ENCODE data around the gene ZNF408.
"Not testable (repeated sequence)": the region's sequence is repeated elsewhere in the genome, so short reads cannot be mapped to it uniquely, and the experiment has no call there.

The ZNF408 gene

DNA sequence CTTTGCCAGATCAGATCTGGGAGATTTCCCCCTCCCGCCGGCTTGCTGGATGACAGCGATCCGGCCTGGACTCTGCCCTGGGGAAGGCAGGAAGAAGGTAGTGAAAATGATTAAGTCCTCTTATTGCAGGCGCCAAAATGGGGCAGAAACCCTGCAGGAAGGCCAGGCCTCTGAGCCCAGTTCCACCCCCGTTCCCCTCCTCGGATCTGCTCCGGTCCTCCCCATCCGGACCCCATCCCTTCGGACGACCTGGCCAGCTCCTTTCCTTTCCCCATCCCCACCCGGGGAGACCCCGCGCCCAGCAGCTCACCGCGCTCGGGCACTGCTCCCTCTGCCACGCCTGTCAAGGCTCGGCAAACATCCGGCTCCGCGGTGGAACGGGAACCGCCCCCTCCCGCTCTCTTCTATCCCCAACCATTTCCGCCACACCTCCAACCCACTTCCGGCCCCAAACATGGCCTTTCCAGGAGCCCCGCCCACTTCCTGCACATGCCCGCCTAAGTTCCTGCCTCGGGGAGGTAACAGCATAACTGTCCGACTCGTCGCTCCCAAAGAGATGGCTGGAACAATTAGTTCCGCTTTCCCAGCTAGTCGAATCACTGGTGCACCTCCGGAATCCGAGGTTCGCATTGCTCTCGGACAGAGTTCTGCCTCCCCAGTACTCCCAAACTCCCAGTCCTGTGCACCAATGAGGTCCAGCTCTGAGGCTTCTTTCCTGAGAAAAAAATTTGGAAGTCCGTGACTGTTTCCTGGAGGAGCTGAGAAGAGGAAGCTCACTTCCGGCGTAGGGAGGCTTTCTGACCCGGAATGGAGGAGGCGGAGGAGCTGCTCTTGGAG lies at the start of gene ZNF408, which contains the start of gene ARHGAP1:
TSS of gene ZNF408 (plus strand) at position 791 of the 837 bp plus-strand sequence. CDS start at position 808, 17 bp downstream.
TSS of gene ARHGAP1 (minus strand) at position 379 of the 837 bp plus-strand sequence. CDS start 4,512 bp downstream, outside the sequence.
- peak; percentile 99 for DNase-seq (ENCODE audit: low read depth)

DNA sequence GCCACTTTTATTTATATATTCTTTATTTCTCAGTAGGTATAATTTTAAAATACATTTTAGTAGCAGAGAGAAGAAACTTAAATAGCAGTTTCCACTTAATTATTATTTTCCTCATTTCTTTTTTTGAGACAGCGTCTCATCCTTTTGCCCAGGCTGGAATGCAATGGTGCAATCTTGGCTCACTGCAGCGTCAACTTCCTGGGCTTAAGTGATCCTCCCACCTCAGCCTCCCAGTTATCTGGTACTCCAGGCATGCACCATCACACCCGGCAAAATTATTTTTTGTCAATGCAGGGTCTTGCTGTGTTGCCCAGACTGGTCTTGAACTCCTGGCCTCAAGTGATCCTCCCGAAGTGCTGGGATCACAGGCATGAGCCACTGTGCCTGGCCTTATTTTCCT lies 45.2 kb upstream of the ZNF408 start:
- DNase-seq (ENCODE audit: low read depth), result no peak

DNA sequence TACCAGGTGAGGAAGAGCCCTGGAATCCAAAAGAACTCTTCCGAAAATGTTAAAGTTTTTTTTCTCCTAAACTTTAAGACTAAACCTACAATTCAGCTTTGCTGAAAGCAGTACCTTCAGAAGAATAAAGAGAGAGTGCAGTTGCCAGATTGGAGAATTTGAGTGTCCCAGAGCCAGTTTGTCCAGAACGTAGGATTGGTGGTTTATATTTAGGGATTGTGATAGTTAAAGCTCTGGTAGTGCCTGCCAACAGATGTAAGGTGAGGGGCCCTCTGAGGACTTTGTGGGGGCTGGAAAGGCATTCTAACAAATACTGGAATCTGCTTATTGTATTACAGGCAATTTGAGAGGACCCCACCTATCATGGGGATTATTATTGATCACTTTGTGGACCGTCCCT lies 43.6 kb upstream of the ZNF408 start:
- no peak for DNase-seq (ENCODE audit: low read depth)

DNA sequence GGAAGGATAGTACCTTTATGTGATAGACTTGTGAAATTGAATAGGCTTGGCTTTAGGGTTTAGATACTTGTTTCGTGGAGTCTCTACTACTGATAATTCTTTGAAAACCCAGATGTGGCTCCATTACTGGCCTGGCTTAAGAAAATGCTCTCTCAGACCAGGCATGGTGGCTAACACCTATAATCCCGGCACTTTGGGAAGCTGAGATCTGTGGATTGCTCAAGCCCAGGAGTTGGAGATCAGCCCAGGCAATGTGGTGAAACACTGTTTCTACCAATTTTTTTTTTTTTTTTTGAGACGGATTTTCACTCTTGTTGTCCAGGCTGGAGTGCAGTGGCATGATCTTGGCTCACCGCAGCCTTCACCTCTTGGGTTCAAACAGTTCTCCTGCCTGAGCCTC lies 42.6 kb upstream of the ZNF408 start:
- DNase-seq (ENCODE audit: low read depth), result no peak

DNA sequence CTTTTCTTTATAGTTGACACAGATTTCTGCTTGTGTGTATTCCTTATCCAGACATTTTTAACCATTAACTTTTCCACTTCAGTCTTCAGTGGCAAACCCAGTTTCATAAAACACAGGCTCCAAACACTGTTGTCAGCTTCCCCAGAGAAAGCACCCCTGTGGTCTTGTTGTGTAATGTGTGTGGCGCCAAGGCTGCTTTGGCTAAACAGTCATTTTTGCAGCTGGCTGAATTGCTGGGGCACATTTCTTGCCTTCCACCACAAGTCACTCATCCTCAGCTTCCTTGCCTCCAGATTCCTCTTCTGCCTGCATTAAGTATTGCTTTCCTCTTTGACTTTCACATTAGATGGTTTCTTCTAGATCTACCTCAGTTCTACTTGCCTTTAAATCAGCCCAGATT lies 40.9 kb upstream of the ZNF408 start:
- DNase-seq (ENCODE audit: low read depth), result no peak

DNA sequence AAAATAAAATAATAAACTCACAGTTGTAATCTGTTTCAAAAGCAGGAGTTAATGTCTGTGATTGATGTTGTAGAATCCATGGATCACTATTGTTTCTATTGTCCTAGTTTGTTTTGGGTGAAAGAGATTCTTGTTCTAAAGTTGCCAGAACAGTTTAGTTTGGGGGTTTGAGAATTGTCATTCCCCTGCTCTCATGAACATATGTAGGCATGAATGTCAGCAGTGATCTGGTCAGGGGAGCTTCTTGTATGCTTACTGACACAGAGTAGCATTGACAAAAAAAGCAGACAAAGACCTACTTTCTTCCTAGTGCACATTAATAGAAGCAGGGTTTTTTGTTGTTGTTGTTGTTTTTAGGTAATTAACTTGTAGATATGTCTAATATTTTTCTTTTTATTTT lies 39.0 kb upstream of the ZNF408 start:
- DNase-seq (ENCODE audit: low read depth), result no peak

DNA sequence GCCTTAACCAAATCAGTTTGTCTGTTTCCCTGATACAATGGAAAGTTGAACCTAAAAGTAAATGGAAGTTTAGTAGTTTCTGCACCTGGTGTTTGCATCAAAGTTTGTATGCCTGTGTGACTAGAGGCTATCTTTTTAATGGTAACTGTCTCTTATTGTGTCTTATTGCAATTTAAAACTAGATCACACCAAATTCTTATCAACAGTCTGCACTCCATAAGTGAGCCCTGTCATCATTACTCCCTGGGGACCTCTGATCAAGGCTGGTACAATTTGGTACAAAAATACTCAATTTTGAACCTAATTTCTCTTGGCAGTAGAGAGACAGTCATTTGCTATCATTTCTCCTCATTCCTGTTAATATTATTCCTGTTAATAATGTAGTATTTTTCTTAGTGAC lies 38.5 kb upstream of the ZNF408 start:
- no peak for DNase-seq (ENCODE audit: low read depth)

DNA sequence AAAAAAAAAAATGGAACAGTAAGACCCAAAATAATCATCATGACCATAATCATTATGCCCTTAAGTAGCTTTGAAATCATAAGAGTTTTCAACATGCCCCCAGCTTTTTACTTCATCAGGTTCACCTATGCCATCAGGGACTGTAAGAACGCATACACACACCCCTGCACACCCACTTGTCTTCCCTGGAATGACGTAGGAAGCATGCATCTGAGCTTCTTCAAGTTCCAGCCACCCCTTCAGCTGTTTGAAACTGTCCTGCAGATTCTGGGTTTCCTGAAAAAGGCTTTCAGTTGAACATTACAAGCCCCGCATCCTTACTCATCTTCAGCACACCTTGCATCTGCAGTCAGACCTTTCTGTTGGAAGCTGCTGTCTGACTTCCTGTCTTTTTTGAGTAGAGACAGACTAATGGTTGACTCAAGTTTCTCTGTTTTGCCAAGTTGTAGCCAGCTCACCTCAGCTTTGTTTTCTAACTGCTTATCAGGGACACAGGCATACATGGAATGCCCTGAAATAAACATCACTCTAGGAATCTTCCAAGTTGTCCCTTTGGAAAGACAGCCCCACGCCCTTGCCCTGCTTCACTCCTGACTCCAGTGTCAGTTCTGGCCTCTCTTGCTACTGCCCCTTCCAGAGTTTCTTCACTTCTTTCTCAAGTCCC lies 37.4 kb upstream of the ZNF408 start:
- no peak for DNase-seq (ENCODE audit: low read depth)

DNA sequence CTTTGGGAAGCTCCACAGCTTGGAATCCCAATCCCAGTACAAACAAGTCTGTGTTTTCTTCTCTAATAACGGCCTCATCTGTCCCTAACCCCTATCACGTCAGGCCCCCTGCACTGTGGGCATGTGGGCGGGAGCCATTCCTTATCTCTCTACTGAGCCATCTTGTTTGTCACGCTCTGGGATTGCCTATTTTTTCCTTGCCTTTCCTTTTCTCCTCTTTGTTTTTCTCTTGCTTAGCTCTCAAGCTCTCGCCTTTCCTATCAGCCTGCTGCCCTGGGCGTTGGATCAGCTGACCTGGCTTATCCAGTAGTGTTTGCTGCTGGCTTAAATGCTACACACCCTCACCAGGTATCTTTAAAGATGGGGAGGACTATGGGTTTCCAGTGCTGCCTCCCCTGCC lies 36.2 kb upstream of the ZNF408 start:
- no peak for DNase-seq (ENCODE audit: low read depth)

DNA sequence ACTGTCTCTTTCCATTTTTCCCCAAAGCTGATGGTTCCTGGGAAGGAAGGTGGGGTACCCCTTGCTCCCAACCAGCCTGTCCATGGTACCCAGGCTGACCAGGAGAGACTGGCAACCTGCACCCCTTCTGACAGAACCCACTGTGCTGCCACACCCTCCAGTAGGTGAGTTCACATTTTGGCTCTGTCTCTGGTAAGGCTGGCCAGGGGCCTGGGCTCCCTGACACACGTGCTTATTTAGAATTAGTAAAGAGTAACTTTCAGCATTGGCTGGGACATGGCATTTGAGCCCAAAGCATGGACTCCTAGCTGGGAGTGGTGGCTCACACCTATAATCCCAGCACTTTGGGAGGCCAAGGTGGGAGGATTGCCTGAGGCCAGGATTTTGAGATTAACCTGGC lies 35.5 kb upstream of the ZNF408 start:
- no peak for DNase-seq (ENCODE audit: low read depth)

DNA sequence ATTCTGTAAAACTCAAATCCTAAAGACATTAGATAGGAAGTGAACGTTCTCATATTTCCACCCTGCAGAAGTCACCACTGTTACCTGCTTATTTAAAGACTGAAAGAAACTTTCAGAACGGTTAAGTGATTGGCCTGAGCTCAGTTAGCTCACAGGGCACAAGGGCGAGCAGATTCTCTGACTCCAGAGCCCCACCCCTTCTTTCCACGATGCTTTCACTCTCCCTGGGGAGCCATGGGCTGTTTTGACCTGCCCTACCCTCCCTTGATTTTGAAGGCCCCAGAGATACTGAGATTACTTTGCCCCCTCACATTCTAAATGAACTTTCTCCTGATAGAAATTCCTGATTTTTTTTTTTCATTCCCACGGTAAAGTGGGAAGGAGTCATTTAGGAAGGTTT lies 34.3 kb upstream of the ZNF408 start:
- no peak for DNase-seq (ENCODE audit: low read depth)

DNA sequence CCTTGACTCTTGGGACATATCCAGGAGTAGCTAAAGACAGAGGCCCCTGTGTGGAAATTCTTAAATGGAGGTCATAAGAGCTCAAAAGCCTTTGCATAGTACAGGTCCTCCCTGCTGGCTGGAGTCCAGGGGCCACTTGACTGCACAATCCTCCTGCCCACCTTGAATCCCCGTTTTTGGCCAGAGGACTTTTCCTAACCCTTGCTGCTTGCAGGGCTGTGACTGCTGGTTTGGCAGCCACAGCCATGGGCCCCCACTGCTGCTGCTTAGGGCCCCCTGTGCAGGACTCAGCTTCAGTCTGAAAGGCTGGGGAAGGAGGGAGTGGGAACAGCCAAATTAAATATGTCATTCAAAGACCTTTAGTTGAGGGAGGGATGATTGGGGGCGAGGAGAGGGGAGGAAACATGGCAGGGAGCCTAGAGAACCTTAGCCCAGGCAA lies 33.8 kb upstream of the ZNF408 start:
- DNase-seq (ENCODE audit: low read depth), result no peak

DNA sequence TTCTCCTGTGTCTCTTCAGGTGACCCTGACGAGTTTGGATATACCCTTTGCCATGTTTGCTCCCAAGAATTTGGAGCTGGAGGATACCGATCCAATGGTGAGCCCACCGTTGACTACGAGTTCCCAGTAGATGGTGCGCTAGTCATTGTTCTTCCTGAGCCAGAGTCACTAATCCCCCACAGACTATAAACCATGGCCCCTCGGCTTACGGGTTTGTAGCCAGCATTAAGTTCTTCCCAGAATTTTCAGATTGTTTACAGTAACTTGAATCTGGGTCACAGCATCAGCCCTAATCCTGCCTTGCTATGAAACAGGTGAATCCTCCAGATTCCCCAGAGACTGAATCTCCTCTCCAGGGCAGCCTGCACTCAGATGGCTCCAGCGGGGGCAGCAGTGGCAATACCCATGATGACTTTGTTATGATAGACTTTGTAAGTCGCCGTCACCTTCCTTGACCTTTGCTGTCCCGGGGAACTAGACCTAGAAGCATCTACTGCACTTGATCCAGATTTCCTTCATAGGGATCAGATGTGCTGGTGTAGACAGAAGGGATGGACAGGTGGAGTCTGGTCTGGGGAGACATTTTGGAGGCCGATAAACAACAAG lies 32.2 kb upstream of the ZNF408 start:
- DNase-seq (ENCODE audit: low read depth), result no peak

DNA sequence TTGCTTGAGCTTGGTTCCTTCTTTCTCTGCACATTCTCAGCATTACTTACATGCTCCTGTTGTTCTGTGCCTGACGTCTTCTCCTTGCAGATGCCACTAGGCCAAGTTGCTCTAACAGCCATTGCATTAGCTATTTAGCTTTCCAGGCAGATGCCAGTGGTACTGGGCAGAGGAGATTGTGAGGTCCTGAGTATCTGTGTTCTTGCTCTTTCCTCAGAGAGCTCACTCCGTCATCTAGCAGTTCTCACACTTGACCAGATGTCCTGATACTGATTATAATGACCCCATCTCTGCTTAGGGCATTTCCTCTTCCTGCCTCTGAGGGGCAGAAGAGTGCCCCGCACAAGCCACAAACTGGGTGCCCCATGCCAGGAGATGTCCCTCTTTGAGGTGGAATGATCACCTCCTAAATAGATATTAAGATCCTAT lies 31.1 kb upstream of the ZNF408 start:
- DNase-seq (ENCODE audit: low read depth), result no peak

DNA sequence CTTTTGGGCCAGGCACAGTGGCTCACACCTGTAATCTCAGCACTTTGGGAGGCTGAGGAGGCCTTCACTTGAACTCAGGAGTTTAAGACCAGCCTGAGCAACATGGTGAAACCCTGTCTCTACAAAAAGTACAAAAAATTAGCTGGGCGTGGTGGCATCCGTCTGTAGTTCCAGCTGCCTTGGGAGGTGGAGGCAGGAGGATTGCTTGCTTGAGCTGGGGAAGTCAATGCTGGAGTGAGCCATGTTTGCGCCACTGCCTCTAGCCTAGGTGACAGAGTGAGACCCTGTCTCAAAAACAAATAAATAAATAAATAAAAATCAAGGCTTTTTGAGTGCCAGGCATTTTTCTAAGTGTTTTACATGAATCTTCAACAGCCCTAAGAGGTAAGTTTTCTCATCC lies 30.3 kb upstream of the ZNF408 start:
- DNase-seq (ENCODE audit: low read depth), result not testable (repeated sequence)

DNA sequence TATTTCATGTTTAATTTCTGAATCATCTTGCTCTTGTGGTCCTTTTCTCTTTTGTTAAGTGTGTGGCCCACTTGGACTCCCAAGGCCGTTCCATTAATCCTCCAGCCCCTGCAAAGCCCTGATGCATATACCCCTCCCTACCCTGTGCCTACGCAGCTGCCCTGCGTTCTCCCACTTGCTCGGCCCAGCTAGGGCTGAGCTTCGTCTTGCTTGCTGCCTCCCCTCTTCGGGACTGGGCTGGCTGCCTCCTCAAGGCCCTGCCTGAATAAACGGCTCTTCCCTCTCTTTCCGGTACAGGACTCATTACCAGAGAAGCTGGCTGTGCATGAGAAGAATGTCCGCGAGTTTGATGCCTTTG lies 28.9 kb upstream of the ZNF408 start:
- DNase-seq (ENCODE audit: low read depth), result no peak

DNA sequence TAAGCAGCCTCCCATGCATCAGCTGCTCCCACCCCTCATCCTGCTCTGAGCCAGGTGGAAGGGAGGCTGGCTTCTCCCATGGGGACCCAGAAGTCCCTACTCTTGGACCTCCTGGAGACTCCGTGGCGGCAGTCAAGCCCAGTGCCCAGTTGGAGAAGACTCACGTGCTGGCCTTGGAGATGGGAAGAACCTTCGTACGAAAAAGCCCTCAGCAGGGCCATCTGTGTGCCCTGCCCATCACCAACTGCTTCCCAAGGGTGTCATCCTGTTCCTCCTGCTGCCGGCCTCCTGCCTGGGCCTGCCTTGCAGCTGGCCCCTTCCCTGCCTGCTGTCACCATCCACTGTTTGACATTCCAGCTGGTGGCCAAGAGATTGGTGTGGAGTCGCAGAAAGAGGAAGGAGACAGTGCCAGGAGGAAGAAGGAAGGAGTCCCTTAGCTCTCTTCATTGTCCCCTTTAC lies 28.4 kb upstream of the ZNF408 start:
- DNase-seq (ENCODE audit: low read depth), result no peak

DNA sequence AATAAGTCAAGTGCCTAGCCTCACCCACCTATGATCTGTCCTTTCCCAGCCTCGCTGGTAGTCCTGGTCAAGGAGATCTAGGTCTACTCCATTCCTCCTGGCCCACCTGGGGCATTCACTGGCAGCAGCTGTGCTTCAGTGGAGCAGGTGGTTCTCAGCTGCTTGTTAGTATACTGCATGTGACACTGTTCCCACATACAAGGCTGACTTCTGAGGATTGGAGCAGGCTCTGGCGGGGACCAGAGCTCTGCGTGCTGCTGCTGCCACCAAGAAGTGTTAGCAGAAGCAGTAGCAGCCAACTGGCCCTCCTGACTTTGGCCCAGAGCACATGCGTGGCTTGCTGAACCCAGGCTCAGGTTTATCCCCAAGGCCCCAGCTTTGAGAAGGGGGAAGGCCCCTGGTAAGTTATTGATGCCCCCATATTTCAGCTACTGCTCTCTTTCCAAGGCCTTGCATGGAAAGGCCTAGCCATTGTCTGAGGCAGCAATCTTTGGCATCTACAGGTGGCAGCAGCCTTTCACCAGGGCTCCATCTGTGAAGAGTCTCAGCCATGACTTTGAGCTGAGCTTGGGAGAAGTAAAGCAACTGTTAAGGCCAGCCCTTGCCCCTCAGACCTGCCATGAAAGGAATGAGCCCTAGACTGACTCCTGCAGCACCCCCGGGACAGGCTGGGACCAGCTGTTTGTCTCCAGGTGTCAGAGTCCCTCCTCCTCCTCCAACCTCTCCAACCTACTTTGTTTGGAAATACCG lies 26.9 kb upstream of the ZNF408 start:
- no peak for DNase-seq (ENCODE audit: low read depth)

DNA sequence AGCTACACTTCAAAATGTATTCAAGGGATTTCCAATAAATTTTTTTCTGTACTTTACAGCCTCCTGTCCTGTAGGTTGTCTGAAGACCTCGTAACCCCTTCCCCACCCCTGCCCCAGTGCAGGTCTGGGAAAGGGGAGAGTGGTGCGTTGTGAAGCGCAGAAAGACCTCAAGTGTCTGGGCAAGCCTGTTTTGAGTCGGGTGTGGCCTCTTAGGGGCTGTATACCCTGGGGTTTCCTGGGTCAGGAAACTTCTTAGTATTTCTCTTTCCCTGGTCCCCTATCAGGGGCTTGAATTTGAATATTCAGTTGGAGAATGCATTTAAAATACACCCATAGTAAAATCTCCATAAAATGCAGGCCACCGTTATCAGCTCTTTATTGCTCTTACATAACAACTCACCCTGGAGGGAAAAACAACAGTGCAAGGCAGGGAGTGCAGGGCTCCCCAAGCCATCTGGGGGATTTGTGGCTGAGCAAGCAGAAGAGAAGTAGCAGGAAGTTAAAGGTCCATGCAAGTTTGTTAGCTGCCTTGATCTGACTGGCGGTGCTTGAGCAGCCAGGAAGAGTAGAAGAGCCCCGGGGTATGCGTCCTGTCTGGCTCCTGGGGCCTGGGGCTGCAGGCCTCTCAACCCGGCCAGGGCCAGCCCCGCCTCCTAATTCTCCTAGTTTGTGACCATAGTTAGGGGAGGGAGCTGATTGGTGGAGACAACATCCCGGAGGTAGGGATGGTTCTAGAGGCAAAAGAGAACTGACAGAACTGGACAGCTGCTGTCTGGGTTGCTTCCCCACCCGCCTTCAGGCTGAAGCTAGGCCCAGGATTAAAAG lies 26.2 kb upstream of the ZNF408 start:
- no peak for DNase-seq (ENCODE audit: low read depth)

DNA sequence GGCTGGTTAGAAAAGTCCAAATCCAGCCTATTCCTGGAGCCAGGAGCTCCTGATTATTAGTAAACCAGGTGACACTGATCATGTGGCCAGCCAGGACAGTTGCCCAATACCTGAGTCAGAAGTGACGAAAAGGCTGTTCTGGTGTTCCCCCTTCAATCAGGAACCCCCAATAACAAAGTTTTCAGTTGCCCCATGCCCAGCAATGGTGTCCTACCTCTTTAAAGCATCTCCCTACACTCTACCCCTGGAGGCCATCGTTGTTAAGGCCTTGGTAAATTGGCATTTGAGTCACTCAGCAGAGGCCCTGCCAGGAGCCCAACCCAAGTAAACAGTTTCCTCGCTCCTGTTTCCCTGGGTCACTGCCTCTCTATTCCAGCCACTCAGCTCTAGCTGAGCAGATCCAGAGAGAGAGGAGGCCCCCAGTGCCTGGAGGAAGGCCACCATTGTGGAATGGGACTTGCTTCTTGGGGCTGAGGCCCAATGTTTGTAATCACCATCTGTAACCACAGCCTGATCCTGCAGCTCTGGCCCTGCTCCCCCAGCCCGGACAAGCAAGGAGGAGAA lies 25.5 kb upstream of the ZNF408 start:
- no peak for DNase-seq (ENCODE audit: low read depth)

DNA sequence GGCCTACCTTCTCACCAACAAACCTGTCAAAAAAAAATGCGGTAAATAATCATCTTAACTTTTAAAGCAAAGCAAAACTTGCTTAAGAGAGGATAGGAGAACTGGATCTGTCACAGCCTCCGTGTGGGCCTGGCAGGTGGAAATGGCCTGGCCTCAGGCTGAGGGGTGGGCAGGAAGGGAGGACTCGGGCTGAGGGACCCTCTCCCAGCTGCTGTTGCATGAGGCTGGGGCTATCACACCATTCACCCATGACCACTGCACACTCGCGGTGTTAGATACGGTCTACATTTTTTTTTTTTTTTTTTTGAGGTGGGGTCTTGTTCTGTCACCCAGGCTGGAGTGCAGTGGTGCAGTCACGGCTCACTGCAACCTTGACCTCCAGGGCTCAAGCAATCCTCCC lies 24.9 kb upstream of the ZNF408 start:
- no peak for DNase-seq (ENCODE audit: low read depth)

Measured in stimulated activated CD4-positive, alpha-beta T cell treated with anti-CD3 and anti-CD28 coated beads, Interleukin-2, amount 100 ng/mL, for 4 hours (primary cell).